ENCODE data around the gene ADGRG3.

The ADGRG3 gene

GRCh38 chr16:57624044-57624688 is 43.9 kb upstream of the ADGRG3 start:
- H3K79me2 ChIP-seq (ENCODE audit: low read length) = no peaks in the 10 kb centered on the region
- H3K36me3 ChIP-seq (replicated peaks; ENCODE audit: low read depth, low read length) = no peaks in the 10 kb centered on the region
- H4K20me1 ChIP-seq (ENCODE audit: insufficient read depth, low read length) = no peaks in the 10 kb centered on the region; the same call in 1 of the 2 replicates
- H3K4me2 ChIP-seq (ENCODE audit: low read length) = no peak overlapping the region
- no peak overlapping the region for H3K9ac ChIP-seq (ENCODE audit: low read length)
- no peak overlapping the region for H3K27ac ChIP-seq (ENCODE audit: low read length)
- no peaks in the 10 kb centered on the region for H3K9me3 ChIP-seq (ENCODE audit: insufficient read depth, low read length)
- H3K4me3 ChIP-seq (ENCODE audit: low read length) = no peak overlapping the region
- H3K27me3 ChIP-seq (ENCODE audit: low read depth, low read length) = peaks cover 58% of the 10 kb centered on the region
- no peaks in the 10 kb centered on the region for H3K4me1 ChIP-seq (ENCODE audit: low read length)
- TF ChIP-seq CTCF (IDR thresholded peaks at IDR 0.05; ENCODE audit: low read depth, low read length) (no peak), EZH2phosphoT487 (IDR thresholded peaks at IDR 0.05; ENCODE audit: low read depth) (no peak)
- H2AFZ ChIP-seq (ENCODE audit: low read depth, low read length) = no peak overlapping the region

GRCh38 chr16:57624806-57625500 is 43.2 kb upstream of the ADGRG3 start:
- H3K27ac ChIP-seq (ENCODE audit: low read length) = no peak overlapping the region
- H3K4me3 ChIP-seq (ENCODE audit: low read length) = no peak overlapping the region
- no peaks in the 10 kb centered on the region for H3K79me2 ChIP-seq (ENCODE audit: low read length)
- no peak overlapping the region for H3K9ac ChIP-seq (ENCODE audit: low read length)
- no peaks in the 10 kb centered on the region; the same call in 1 of the 2 replicates for H4K20me1 ChIP-seq (ENCODE audit: insufficient read depth, low read length)
- H2AFZ ChIP-seq (ENCODE audit: low read depth, low read length) = no peak overlapping the region
- peaks cover 66% of the 10 kb centered on the region for H3K27me3 ChIP-seq (ENCODE audit: low read depth, low read length)
- no peak for TF ChIP-seq EZH2phosphoT487 (IDR thresholded peaks at IDR 0.05; ENCODE audit: low read depth)
- TF ChIP-seq CTCF (IDR thresholded peaks at IDR 0.05; ENCODE audit: low read depth, low read length) = no peak
- no peaks in the 10 kb centered on the region for H3K4me1 ChIP-seq (ENCODE audit: low read length)
- H3K36me3 ChIP-seq (replicated peaks; ENCODE audit: low read depth, low read length) = no peaks in the 10 kb centered on the region
- no peaks in the 10 kb centered on the region for H3K9me3 ChIP-seq (ENCODE audit: insufficient read depth, low read length)
- H3K4me2 ChIP-seq (ENCODE audit: low read length) = no peak overlapping the region

GRCh38 chr16:57626420-57627170 is 41.5 kb upstream of the ADGRG3 start:
- peaks cover 79% of the 10 kb centered on the region for H3K27me3 ChIP-seq (ENCODE audit: low read depth, low read length)
- TF ChIP-seq CTCF (IDR thresholded peaks at IDR 0.05; ENCODE audit: low read depth, low read length) (no peak), EZH2phosphoT487 (IDR thresholded peaks at IDR 0.05; ENCODE audit: low read depth) (no peak)
- no peaks in the 10 kb centered on the region for H3K36me3 ChIP-seq (replicated peaks; ENCODE audit: low read depth, low read length)
- H3K27ac ChIP-seq (ENCODE audit: low read length) = no peak overlapping the region
- H3K4me1 ChIP-seq (ENCODE audit: low read length) = no peaks in the 10 kb centered on the region
- H3K9me3 ChIP-seq (ENCODE audit: insufficient read depth, low read length) = no peaks in the 10 kb centered on the region
- no peak overlapping the region for H3K9ac ChIP-seq (ENCODE audit: low read length)
- H3K79me2 ChIP-seq (ENCODE audit: low read length) = no peaks in the 10 kb centered on the region
- no peak overlapping the region for H3K4me2 ChIP-seq (ENCODE audit: low read length)
- no peak overlapping the region for H2AFZ ChIP-seq (ENCODE audit: low read depth, low read length)
- no peaks in the 10 kb centered on the region; the same call in 1 of the 2 replicates for H4K20me1 ChIP-seq (ENCODE audit: insufficient read depth, low read length)
- no peak overlapping the region for H3K4me3 ChIP-seq (ENCODE audit: low read length)
